Measurements from ENCODE around the gene KLHL29. TPM values are rescaled to one million over a fixed set of nuclear protein-coding genes. Genes with fewer than 3 reads are reported as not detected.

The KLHL29 gene
- total and polyA plus RNA-seq, 2 experiments from 2014 or later = 1.5 to 6.5 TPM

DNA sequence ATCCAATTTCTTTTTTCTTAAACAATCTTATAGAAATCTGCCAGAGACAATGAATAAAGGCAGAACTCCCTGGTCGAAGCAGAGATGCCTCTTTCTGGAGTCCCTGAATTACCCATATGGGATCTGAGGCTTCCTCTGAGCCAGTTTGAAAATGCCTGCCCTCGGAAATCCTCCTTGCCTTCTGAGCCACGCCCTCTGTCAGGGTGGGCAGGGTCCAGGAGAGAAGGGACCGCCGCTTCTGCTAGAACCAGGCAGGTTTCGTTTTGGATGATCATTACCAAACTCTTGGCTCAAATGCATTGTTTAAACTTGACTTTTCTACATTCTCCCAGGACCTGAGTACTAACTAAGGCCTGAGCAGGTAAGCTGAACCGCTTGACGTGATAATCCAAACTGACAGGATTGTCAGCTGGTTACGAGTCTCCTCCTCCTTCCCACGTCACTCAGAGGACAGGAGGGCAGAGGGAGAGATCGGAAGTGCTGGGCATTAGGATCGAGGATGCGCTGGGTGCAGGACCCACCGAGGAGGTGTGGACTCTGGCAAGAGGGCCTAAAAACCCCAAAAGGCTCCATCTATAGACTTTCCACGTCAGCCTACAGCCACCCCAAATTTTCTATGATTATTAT lies 128.4 kb downstream of the KLHL29 start (continued):
- TF ChIP-seq, protein P1, sequence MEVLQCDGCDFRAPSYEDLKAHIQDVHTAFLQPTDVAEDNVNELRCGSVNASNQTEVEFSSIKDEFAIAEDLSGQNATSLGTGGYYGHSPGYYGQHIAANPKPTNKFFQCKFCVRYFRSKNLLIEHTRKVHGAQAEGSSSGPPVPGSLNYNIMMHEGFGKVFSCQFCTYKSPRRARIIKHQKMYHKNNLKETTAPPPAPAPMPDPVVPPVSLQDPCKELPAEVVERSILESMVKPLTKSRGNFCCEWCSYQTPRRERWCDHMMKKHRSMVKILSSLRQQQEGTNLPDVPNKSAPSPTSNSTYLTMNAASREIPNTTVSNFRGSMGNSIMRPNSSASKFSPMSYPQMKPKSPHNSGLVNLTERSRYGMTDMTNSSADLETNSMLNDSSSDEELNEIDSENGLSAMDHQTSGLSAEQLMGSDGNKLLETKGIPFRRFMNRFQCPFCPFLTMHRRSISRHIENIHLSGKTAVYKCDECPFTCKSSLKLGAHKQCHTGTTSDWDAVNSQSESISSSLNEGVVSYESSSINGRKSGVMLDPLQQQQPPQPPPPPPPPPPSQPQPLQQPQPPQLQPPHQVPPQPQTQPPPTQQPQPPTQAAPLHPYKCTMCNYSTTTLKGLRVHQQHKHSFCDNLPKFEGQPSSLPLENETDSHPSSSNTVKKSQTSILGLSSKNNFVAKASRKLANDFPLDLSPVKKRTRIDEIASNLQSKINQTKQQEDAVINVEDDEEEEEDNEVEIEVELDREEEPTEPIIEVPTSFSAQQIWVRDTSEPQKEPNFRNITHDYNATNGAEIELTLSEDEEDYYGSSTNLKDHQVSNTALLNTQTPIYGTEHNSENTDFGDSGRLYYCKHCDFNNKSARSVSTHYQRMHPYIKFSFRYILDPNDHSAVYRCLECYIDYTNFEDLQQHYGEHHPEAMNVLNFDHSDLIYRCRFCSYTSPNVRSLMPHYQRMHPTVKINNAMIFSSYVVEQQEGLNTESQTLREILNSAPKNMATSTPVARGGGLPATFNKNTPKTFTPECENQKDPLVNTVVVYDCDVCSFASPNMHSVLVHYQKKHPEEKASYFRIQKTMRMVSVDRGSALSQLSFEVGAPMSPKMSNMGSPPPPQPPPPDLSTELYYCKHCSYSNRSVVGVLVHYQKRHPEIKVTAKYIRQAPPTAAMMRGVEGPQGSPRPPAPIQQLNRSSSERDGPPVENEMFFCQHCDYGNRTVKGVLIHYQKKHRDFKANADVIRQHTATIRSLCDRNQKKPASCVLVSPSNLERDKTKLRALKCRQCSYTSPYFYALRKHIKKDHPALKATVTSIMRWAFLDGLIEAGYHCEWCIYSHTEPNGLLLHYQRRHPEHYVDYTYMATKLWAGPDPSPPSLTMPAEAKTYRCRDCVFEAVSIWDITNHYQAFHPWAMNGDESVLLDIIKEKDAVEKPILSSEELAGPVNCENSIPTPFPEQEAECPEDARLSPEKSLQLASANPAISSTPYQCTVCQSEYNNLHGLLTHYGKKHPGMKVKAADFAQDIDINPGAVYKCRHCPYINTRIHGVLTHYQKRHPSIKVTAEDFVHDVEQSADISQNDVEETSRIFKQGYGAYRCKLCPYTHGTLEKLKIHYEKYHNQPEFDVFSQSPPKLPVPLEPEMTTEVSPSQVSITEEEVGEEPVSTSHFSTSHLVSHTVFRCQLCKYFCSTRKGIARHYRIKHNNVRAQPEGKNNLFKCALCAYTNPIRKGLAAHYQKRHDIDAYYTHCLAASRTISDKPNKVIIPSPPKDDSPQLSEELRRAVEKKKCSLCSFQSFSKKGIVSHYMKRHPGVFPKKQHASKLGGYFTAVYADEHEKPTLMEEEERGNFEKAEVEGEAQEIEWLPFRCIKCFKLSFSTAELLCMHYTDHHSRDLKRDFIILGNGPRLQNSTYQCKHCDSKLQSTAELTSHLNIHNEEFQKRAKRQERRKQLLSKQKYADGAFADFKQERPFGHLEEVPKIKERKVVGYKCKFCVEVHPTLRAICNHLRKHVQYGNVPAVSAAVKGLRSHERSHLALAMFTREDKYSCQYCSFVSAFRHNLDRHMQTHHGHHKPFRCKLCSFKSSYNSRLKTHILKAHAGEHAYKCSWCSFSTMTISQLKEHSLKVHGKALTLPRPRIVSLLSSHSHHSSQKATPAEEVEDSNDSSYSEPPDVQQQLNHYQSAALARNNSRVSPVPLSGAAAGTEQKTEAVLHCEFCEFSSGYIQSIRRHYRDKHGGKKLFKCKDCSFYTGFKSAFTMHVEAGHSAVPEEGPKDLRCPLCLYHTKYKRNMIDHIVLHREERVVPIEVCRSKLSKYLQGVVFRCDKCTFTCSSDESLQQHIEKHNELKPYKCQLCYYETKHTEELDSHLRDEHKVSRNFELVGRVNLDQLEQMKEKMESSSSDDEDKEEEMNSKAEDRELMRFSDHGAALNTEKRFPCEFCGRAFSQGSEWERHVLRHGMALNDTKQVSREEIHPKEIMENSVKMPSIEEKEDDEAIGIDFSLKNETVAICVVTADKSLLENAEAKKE (CRISPR knock-in tag; IDR thresholded peaks at IDR 0.05) = no peak
- TF ChIP-seq ZNF331 (CRISPR knock-in tag; IDR thresholded peaks at IDR 0.05; ENCODE audit: low read depth) (no peak), STAT1 (IDR thresholded peaks at IDR 0.05; ENCODE audit: unreplicated experiment) (no peak), NANOG (IDR thresholded peaks at IDR 0.05; ENCODE audit: borderline replicate concordance) (no peak), EZH2 (IDR thresholded peaks at IDR 0.05; ENCODE audit: low read depth, unreplicated experiment) (no peak), POLR2AphosphoS5 (IDR thresholded peaks at IDR 0.05; ENCODE audit: low read depth) (no peak), EZH2phosphoT487 (IDR thresholded peaks at IDR 0.05; ENCODE audit: unreplicated experiment) (no peak), REST (IDR thresholded peaks at IDR 0.05; ENCODE audit: unreplicated experiment) (no peak)
